Measurements from ENCODE around the gene MYH8. TPM values are rescaled to one million over a fixed set of nuclear protein-coding genes. Genes with fewer than 3 reads are reported as not detected.

Gene MYH8
- total RNA-seq: not detected

GRCh38 chr17:10421900-10422542, at the start of gene MYH8:
Gene MYH8 (minus strand): TSS chr17:10421950. CDS start chr17:10420227, 1,723 bp downstream.
- Mint-ChIP-seq H3K9me3 (ENCODE audit: low read depth) (no peaks in the 10 kb centered on the region), H3K4me3 (no peak within 1 kb of the TSS), H3K27ac (no peak within 1 kb of the TSS), H3K27me3 (peaks cover 2% of the 10 kb centered on the region), H3K36me3 (ENCODE audit: low read depth) (no peaks in the 10 kb centered on the region), H3K4me1 (no peaks in the 10 kb centered on the region)
- ATAC-seq (no peak), DNase-seq (no peak)
- POLR2A ChIA-PET: no interaction called here
- intact Hi-C loops (cut with DNase I, micrococcal nuclease): no loop called here
- CTCF ChIA-PET: no interaction called here

GRCh38 chr17:10469459-10469858, 47.7 kb upstream of the MYH8 start, which contains the start of gene MYH4:
Gene MYH4 (minus strand): TSS chr17:10469559. CDS start chr17:10466745, 2,814 bp downstream.
- ChIA-PET CTCF (no interaction called here), POLR2A (no interaction called here)
- intact Hi-C loops (cut with DNase I, micrococcal nuclease): no loop called here
- H3K27me3 Mint-ChIP-seq: no peaks in the 10 kb centered on the region
- H3K27ac Mint-ChIP-seq: no peak within 1 kb of the TSS
- H3K36me3 Mint-ChIP-seq (ENCODE audit: low read depth): no peaks in the 10 kb centered on the region
- ATAC-seq: no peak
- DNase-seq: no peak
- H3K4me1 Mint-ChIP-seq: no peaks in the 10 kb centered on the region
- H3K9me3 Mint-ChIP-seq (ENCODE audit: low read depth): no peaks in the 10 kb centered on the region
- H3K4me3 Mint-ChIP-seq: no peak within 1 kb of the TSS

GRCh38 chr17:10463402-10463801, 41.7 kb upstream of the MYH8 start:
- no peaks in the 10 kb centered on the region for H3K4me1 Mint-ChIP-seq
- ATAC-seq (no peak), DNase-seq (no peak)
- H3K27me3 Mint-ChIP-seq: peaks cover 3% of the 10 kb centered on the region
- no peaks in the 10 kb centered on the region for H3K36me3 Mint-ChIP-seq (ENCODE audit: low read depth)
- H3K27ac Mint-ChIP-seq: no peak overlapping the region
- H3K4me3 Mint-ChIP-seq: no peak overlapping the region
- POLR2A ChIA-PET: no interaction called here
- CTCF ChIA-PET: interaction anchor here (1.9 kb wide), 1 partner anchor 15 kb away, joined by 4 read pairs; no protein-coding TSS in a partner anchor
- H3K9me3 Mint-ChIP-seq (ENCODE audit: low read depth): no peaks in the 10 kb centered on the region
- intact Hi-C loops (cut with DNase I, micrococcal nuclease): no loop called here

GRCh38 chr17:10460062-10460461, 38.3 kb upstream of the MYH8 start:
- intact Hi-C loops (cut with DNase I, micrococcal nuclease): no loop called here
- CTCF ChIA-PET: no interaction called here
- no peaks in the 10 kb centered on the region for H3K4me1 Mint-ChIP-seq

GRCh38 chr17:10458701-10459100, 37.0 kb upstream of the MYH8 start:
- DNase-seq (no peak), ATAC-seq (no peak)
- Mint-ChIP-seq H3K36me3 (ENCODE audit: low read depth) (no peaks in the 10 kb centered on the region), H3K4me3 (no peak overlapping the region), H3K27me3 (peaks cover 5% of the 10 kb centered on the region), H3K27ac (no peak overlapping the region), H3K4me1 (no peaks in the 10 kb centered on the region), H3K9me3 (ENCODE audit: low read depth) (no peaks in the 10 kb centered on the region)
- POLR2A ChIA-PET: no interaction called here
- CTCF ChIA-PET: interaction anchor here (0.6 kb wide), 1 partner anchor 676 kb away, joined by 3 read pairs; no protein-coding TSS in a partner anchor
- intact Hi-C loops (cut with DNase I, micrococcal nuclease): no loop called here

More at GRCh38 chr17:10460062-10460461, 38.3 kb upstream of the MYH8 start:
- POLR2A ChIA-PET: no interaction called here
- DNase-seq (no peak), ATAC-seq (no peak)
- Mint-ChIP-seq H3K27ac (no peak overlapping the region), H3K9me3 (ENCODE audit: low read depth) (no peaks in the 10 kb centered on the region), H3K4me3 (no peak overlapping the region), H3K27me3 (peaks cover 3% of the 10 kb centered on the region), H3K36me3 (ENCODE audit: low read depth) (no peaks in the 10 kb centered on the region)

- H3K4me1 Mint-ChIP-seq: no peaks in the 10 kb centered on the region
- POLR2A ChIA-PET: no interaction called here
- peaks cover 7% of the 10 kb centered on the region for H3K27me3 Mint-ChIP-seq
These were observed 36.2 kb upstream of the MYH8 start for GRCh38 chr17:10457952-10458351.

GRCh38 chr17:10447026-10447931, 25.5 kb upstream of the MYH8 start:
- peaks cover 9% of the 10 kb centered on the region for H3K27me3 Mint-ChIP-seq
- POLR2A ChIA-PET: no interaction called here
- intact Hi-C loops (cut with DNase I, micrococcal nuclease): no loop called here
- no peak for DNase-seq
- no peak for ATAC-seq
- H3K4me3 Mint-ChIP-seq: no peak overlapping the region
- H3K4me1 Mint-ChIP-seq: no peaks in the 10 kb centered on the region
- CTCF ChIA-PET: interaction anchor here (0.7 to 1.3 kb wide), 2 partner anchors 16 to 880 kb away, joined by 3 to 4 read pairs; no protein-coding TSS in a partner anchor
- no peaks in the 10 kb centered on the region for H3K36me3 Mint-ChIP-seq (ENCODE audit: low read depth)
- no peak overlapping the region for H3K27ac Mint-ChIP-seq
- no peaks in the 10 kb centered on the region for H3K9me3 Mint-ChIP-seq (ENCODE audit: low read depth)

More at GRCh38 chr17:10457952-10458351, 36.2 kb upstream of the MYH8 start:
- no peaks in the 10 kb centered on the region for H3K36me3 Mint-ChIP-seq (ENCODE audit: low read depth)
- no peak for DNase-seq
- ATAC-seq: no peak
- no peak overlapping the region for H3K27ac Mint-ChIP-seq
- CTCF ChIA-PET: no interaction called here
- H3K4me3 Mint-ChIP-seq: no peak overlapping the region
- intact Hi-C loops (cut with DNase I, micrococcal nuclease): no loop called here
- H3K9me3 Mint-ChIP-seq (ENCODE audit: low read depth): no peaks in the 10 kb centered on the region

GRCh38 chr17:10439816-10440215, 18.1 kb upstream of the MYH8 start:
- POLR2A ChIA-PET: no interaction called here

GRCh38 chr17:10435096-10435495, 13.3 kb upstream of the MYH8 start:
- ChIA-PET POLR2A (no interaction called here), CTCF (interaction anchor here (0.8 kb wide), 1 partner anchor 107 kb away, joined by 4 read pairs; no protein-coding TSS in a partner anchor)
- Mint-ChIP-seq H3K27ac (no peak overlapping the region), H3K4me1 (no peaks in the 10 kb centered on the region), H3K27me3 (peaks cover 8% of the 10 kb centered on the region), H3K36me3 (ENCODE audit: low read depth) (no peaks in the 10 kb centered on the region), H3K4me3 (no peak overlapping the region), H3K9me3 (ENCODE audit: low read depth) (peaks cover 4% of the 10 kb centered on the region)
- no peak for ATAC-seq
- intact Hi-C loops (cut with DNase I, micrococcal nuclease): no loop called here
- no peak for DNase-seq

More at GRCh38 chr17:10439816-10440215, 18.1 kb upstream of the MYH8 start:
- ATAC-seq: no peak
- DNase-seq: no peak
- H3K27ac Mint-ChIP-seq: no peak overlapping the region
- no peak overlapping the region for H3K4me3 Mint-ChIP-seq
- no peaks in the 10 kb centered on the region for H3K9me3 Mint-ChIP-seq (ENCODE audit: low read depth)
- CTCF ChIA-PET: no interaction called here
- H3K27me3 Mint-ChIP-seq: peaks cover 16% of the 10 kb centered on the region
- intact Hi-C loops (cut with DNase I, micrococcal nuclease): no loop called here
- no peaks in the 10 kb centered on the region for H3K4me1 Mint-ChIP-seq
- H3K36me3 Mint-ChIP-seq (ENCODE audit: low read depth): no peaks in the 10 kb centered on the region

GRCh38 chr17:10429421-10430045, 7.8 kb upstream of the MYH8 start:
- DNase-seq (no peak), ATAC-seq (no peak)
- intact Hi-C loops (cut with DNase I, micrococcal nuclease): no loop called here
- H3K36me3 Mint-ChIP-seq (ENCODE audit: low read depth): no peaks in the 10 kb centered on the region
- H3K27ac Mint-ChIP-seq: no peak overlapping the region
- ChIA-PET CTCF (interaction anchor here (0.7 kb wide), 1 partner anchor 137 kb away, joined by 3 read pairs; no protein-coding TSS in a partner anchor), POLR2A (no interaction called here)
- H3K4me3 Mint-ChIP-seq: no peak overlapping the region
- peaks cover 2% of the 10 kb centered on the region for H3K27me3 Mint-ChIP-seq
- peaks cover 4% of the 10 kb centered on the region for H3K9me3 Mint-ChIP-seq (ENCODE audit: low read depth)
- no peaks in the 10 kb centered on the region for H3K4me1 Mint-ChIP-seq

GRCh38 chr17:10428781-10429180, 7.0 kb upstream of the MYH8 start:
- Mint-ChIP-seq H3K27ac (no peak overlapping the region), H3K9me3 (ENCODE audit: low read depth) (peaks cover 4% of the 10 kb centered on the region), H3K36me3 (ENCODE audit: low read depth) (no peaks in the 10 kb centered on the region), H3K4me3 (no peak overlapping the region), H3K27me3 (peaks cover 2% of the 10 kb centered on the region), H3K4me1 (no peaks in the 10 kb centered on the region)
- ChIA-PET POLR2A (no interaction called here), CTCF (no interaction called here)
- DNase-seq: no peak
- ATAC-seq: no peak
- intact Hi-C loops (cut with DNase I, micrococcal nuclease): no loop called here

Measured in activated CD4-positive, alpha-beta T cell treated with anti-CD3 and anti-CD28 coated beads for 36 hours (primary cell).